NB4 (cell line): ENCODE results near the gene OVCA2.
A peak's percentile ranks its signal among the peaks of the same experiment; 100 is the strongest.

ENCODE experiments used
- DNase-seq: peaks from one replicate; pipeline ENCODE4 v3.0.0; 2010; ENCODE audit warnings: low read depth
- H3K4me3 ChIP-seq: one replicate; pipeline ENCODE4 v1.5.1; 2011; ENCODE audit warnings: mild to moderate bottlenecking, low read depth, low read length, moderate library complexity
- CTCF ChIP-seq: IDR thresholded peaks from one replicate; pipeline ENCODE4 v1.5.1; 2012; ENCODE audit warnings: low read depth, low read length
- MAX ChIP-seq: IDR thresholded peaks from 2 replicates; pipeline ENCODE4 v1.6.1; 2011; ENCODE audit warnings: low read depth, low read length
- MYC ChIP-seq: IDR thresholded peaks from 2 replicates; pipeline ENCODE4 v1.6.1; 2011; ENCODE audit warnings: low read depth, low read length
- POLR2A ChIP-seq: IDR thresholded peaks from 2 replicates; pipeline ENCODE4 v1.6.1; 2011; ENCODE audit warnings: mild to moderate bottlenecking; ENCODE audit not compliant: insufficient read length; ENCODE audit errors: extremely low read depth

OVCA2 gene

GRCh38 chr17:2068031-2068518 is 26.3 kb downstream of the OVCA2 start:
- no peak for TF ChIP-seq MAX
- no peak for TF ChIP-seq MYC
- TF ChIP-seq POLR2A = no peak
- TF ChIP-seq CTCF = no peak
- no peak overlapping the region for H3K4me3 ChIP-seq
- no peak for DNase-seq

GRCh38 chr17:2068519-2069051 is 26.8 kb downstream of the OVCA2 start:
- no peak for DNase-seq
- TF ChIP-seq CTCF = no peak
- no peak for TF ChIP-seq POLR2A
- TF ChIP-seq MYC = no peak
- TF ChIP-seq MAX = no peak
- H3K4me3 ChIP-seq = no peak overlapping the region

- TF ChIP-seq MAX = no peak
- TF ChIP-seq POLR2A = no peak
- no peak for TF ChIP-seq MYC
- no peak for TF ChIP-seq CTCF
- DNase-seq = no peak
- H3K4me3 ChIP-seq = no peak overlapping the region
These were observed 28.6 kb downstream of the OVCA2 start for GRCh38 chr17:2070241-2071023.

GRCh38 chr17:2071024-2071385 is 29.2 kb downstream of the OVCA2 start:
- no peak for DNase-seq
- TF ChIP-seq POLR2A = no peak
- TF ChIP-seq MAX = no peak
- no peak for TF ChIP-seq MYC
- no peak for TF ChIP-seq CTCF
- no peak overlapping the region for H3K4me3 ChIP-seq

GRCh38 chr17:2071455-2072281 is 29.8 kb downstream of the OVCA2 start:
- peak; percentile 54 for DNase-seq

More at GRCh38 chr17:2071455-2072281, 29.8 kb downstream of the OVCA2 start:
- no peak overlapping the region for H3K4me3 ChIP-seq
- TF ChIP-seq CTCF (no peak), MAX (no peak), POLR2A (no peak), MYC (no peak)
